ENCODE results near the gene HCRTR1.

Gene HCRTR1

DNA sequence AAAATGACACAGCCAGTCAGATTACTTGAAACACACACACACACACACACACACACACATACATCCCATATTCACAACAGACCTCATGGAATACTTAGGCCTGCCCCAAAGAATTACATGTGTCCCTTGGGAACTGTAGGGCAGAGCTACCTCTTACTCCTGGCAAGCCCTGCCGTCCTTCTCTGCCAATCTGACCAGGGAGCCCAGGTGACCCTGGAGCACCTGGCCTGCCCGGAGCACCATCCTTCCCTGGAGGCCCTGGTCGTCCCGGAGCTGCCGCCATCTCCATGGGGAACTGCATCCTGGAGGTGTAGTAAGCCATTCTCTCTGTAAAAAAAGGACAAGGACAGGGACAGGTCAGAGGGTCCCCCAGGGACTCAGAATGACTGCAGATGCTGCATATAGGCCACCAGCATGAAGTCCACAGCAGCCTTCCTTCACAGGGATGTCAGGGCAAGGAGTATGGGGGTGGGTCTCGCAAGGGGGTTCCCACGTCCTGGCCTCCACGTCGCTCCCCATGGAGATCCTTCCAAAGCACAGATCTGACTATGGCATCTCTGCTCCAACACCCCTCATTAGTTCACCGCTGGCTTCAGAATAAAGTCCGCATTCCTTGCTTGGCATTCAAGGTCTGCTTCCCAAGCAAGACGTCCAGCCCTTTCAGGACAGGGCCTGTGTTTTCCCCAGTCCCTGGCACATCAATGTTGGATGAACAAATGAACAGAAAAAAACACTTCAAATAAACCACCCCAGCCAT, 36.4 kb downstream of the HCRTR1 start:
- CTCF ChIA-PET = no interaction called here
- TF ChIP-seq, protein P1, sequence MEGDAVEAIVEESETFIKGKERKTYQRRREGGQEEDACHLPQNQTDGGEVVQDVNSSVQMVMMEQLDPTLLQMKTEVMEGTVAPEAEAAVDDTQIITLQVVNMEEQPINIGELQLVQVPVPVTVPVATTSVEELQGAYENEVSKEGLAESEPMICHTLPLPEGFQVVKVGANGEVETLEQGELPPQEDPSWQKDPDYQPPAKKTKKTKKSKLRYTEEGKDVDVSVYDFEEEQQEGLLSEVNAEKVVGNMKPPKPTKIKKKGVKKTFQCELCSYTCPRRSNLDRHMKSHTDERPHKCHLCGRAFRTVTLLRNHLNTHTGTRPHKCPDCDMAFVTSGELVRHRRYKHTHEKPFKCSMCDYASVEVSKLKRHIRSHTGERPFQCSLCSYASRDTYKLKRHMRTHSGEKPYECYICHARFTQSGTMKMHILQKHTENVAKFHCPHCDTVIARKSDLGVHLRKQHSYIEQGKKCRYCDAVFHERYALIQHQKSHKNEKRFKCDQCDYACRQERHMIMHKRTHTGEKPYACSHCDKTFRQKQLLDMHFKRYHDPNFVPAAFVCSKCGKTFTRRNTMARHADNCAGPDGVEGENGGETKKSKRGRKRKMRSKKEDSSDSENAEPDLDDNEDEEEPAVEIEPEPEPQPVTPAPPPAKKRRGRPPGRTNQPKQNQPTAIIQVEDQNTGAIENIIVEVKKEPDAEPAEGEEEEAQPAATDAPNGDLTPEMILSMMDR (conservative IDR thresholded peaks at IDR 0.05; ENCODE audit: low read depth) = no peak
- no peak for DNase-seq (ENCODE audit: low spot score)
- POLR2A ChIA-PET (ENCODE audit: low non-redundant PET) = no interaction called here
- peak overlapping the region; percentile 26 for H3K27ac ChIP-seq

DNA sequence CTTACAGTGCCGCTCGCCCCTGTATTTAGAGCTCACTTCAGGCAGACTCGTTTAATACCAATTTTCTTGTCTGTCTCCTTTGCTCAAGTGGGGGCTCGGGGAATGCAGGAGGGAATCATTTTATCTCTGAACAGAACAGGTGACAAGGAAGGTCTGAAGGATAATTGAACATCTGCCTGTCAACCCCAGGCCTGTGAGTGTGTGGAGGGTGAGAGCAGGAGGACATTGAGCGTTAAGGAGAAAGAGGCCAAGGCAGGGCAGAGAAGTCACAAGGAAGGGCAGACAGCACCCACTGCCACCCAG, 36.9 kb downstream of the HCRTR1 start:
- TF ChIP-seq, protein P1 (conservative IDR thresholded peaks at IDR 0.05; ENCODE audit: low read depth) = no peak
- POLR2A ChIA-PET (ENCODE audit: low non-redundant PET) = no interaction called here
- DNase-seq (ENCODE audit: low spot score) = no peak
- CTCF ChIA-PET = no interaction called here
- no peak overlapping the region; the same call in 1 of the 2 replicates for H3K27ac ChIP-seq

- H3K27ac ChIP-seq = peak overlapping the region; percentile 37
- ChIA-PET POLR2A (ENCODE audit: low non-redundant PET) (no interaction called here), CTCF (interaction anchor here (0.6 kb wide), 1 partner anchor 42 kb away, joined by 3 read pairs; no protein-coding TSS in a partner anchor)
- DNase-seq (ENCODE audit: low spot score) = no peak
- TF ChIP-seq, protein P1 (conservative IDR thresholded peaks at IDR 0.05; ENCODE audit: low read depth) = no peak
These were observed 37.6 kb downstream of the HCRTR1 start for GRCh38 chr1:31655104-31655503.

- no peak for DNase-seq (ENCODE audit: low spot score)
- peak overlapping the region; percentile 37 for H3K27ac ChIP-seq
- ChIA-PET CTCF (no interaction called here), POLR2A (ENCODE audit: low non-redundant PET) (no interaction called here)
- TF ChIP-seq, protein P1 (conservative IDR thresholded peaks at IDR 0.05; ENCODE audit: low read depth) = no peak
These were observed 38.3 kb downstream of the HCRTR1 start for GRCh38 chr1:31655756-31656155.

GRCh38 chr1:31657020-31657804, 39.7 kb downstream of the HCRTR1 start:
- peak overlapping the region; percentile 43 for H3K27ac ChIP-seq
- TF ChIP-seq, protein P1 (conservative IDR thresholded peaks at IDR 0.05; ENCODE audit: low read depth) = no peak
- POLR2A ChIA-PET (ENCODE audit: low non-redundant PET) = no interaction called here
- CTCF ChIA-PET = interaction anchor here (2.3 kb wide), 1 partner anchor 13 kb away, joined by 5 read pairs; no protein-coding TSS in a partner anchor
- DNase-seq (ENCODE audit: low spot score) = no peak

GRCh38 chr1:31657972-31658510, 40.6 kb downstream of the HCRTR1 start:
- TF ChIP-seq, protein P1 (conservative IDR thresholded peaks at IDR 0.05; ENCODE audit: low read depth) = no peak
- peak overlapping the region; percentile 40 for H3K27ac ChIP-seq
- DNase-seq (ENCODE audit: low spot score) = no peak
- POLR2A ChIA-PET (ENCODE audit: low non-redundant PET) = no interaction called here
- CTCF ChIA-PET = interaction anchor here (0.5 to 2.3 kb wide), 4 partner anchors 12 to 306 kb away, joined by 3 to 5 read pairs (median 3); no protein-coding TSS in a partner anchor
